HG02840 (cell line): Measurements from ENCODE around the gene PRR7.
"Not testable (repeated sequence)": the region's sequence is repeated elsewhere in the genome, so short reads cannot be mapped to it uniquely, and the experiment has no call there.

ENCODE experiments used
- ATAC-seq: cut with Tn5 transposase; IDR thresholded peaks from one replicate; pipeline ENCODE4 v1.9.1; 2021; ENCODE audit warnings: mild to moderate bottlenecking, moderate library complexity, moderate number of reproducible peaks; ENCODE audit not compliant: unreplicated experiment, low FRiP score

The PRR7 gene

DNA sequence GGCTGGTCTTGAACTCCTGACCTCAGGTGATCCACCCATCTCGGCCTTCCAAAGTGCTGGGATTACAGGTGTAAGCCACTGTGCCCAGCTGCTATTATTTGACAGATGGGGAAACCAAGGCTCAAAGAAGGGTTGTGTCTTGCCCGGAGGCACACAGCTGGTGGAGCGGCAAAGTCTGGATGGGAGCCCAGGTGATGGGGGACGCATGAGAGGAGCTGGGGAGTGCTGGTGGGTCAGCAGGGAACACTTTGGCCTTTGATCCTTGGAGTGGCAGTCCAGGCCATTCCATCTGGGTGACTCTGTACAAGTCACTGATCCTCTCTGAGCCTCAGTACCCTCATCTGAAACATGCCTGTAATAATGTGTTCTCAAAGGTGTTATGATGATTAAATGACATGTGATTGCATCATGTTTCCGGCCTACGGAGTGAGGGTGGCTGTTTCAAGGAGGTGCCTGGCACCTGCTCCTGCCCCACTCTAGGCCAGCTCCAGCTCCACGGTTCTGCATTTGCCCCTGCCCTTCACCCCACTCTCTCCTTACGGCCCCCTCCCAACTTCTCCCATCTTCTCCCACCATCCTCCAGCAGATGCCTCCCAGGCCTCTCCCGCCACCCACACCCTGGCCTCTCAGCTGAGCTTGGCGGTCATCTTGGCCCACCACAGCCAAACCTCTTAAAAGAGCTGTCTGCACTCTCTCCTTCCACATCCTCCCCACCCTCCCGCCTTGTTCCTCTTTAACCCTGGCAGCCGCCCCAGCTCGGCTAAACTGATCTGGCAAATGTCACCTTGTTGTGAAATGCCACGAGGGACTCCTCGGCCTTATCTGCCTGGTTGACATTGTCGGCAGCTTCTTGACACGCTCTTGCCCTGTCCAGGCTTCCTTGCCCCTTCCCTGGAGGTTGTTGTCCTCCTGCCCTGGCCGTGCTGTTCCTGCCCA lies 32.4 kb downstream of the PRR7 start:
- no peak for ATAC-seq

GRCh38 chr5:177479774-177480173 lies 33.2 kb downstream of the PRR7 start:
- ATAC-seq = no peak

GRCh38 chr5:177482359-177482795 lies 35.8 kb downstream of the PRR7 start:
- ATAC-seq = no peak

GRCh38 chr5:177483042-177483441 lies 36.4 kb downstream of the PRR7 start:
- no peak for ATAC-seq

DNA sequence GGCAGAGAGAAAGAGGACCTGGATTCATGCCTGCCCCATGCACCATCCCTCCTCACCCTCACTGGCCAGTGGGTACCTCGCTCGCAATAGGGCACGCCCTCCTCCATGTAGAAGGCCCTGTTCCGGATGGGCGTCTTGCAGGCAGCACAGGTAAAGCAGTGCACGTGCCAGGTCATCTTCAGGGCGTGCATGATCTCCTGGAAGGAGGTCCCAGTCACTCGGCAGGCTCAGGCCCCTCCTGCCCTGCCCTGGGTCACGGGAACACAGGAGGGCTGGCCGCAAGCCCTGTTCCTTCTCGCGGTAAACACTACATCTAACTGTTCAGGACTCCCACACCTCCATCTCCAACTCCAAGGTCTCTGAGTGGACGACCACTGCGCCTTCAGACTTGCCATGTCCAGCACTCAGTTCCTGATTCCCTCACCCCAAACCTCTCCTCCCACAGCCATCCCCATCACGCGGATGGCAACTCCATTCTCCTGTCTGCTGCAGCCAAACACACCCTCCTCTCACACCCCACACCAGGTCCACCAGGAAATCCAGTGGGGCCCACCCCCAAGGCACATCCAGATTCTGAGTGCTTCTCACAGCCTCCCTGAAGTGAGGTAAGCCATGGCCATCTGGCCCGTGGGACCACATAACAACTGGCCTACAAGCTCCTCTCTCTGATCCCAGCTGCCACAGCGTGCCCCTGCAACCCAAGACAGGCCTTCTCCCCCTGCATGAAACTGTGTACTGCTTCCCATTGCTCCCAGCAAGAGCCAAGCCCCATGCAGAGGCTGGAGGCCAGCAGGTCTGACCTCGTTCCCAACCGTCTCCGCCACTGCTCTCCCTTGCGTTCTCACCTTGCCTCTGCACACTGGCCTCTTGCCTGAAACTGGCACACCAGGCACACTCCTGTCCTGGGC lies 37.6 kb downstream of the PRR7 start:
- ATAC-seq = no peak

- no peak for ATAC-seq
Observed at GRCh38 chr5:177484902-177485549, 38.4 kb downstream of the PRR7 start.

DNA sequence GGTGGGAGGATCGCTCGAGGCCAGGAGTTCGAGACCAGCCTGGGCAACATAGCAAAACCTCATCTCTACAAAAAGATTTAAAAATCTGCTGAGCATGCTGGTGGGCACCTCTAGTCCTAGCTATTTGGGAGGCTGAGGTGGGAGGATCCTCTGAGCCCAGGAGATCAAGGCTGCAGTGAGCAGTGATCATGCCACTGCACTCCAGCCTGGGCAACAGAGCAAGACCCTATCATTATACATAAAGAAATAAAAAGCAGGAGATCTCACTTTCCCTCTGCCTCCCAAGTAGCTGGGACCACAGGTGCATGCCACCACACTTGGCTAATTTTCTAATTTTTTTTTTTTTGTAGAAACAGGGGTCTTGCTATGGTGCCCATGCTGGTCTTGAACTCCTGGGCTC lies 39.1 kb downstream of the PRR7 start:
- ATAC-seq = not testable (repeated sequence)

GRCh38 chr5:177486256-177486655 lies 39.6 kb downstream of the PRR7 start:
- no peak for ATAC-seq

- no peak for ATAC-seq
Observed at GRCh38 chr5:177487144-177487543, 40.5 kb downstream of the PRR7 start.

DNA sequence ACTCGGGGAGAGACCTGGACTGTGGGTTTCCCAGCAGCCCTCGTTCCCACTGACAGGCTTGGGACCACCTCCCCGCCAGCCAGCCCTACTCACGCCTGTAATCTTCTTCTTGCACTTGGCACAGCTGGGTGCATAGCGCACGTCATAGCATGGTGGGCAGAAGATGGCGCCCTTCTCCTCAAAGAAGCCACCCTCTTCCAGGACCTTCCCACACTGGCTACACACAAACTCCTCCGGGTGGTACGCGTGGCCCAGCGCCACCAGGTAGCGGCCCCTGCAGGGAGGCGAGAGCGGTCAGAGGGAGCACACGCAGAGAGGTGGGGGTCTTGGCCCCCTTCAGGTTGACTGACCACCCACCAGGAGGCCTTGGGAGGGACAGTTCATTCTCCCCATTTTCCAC lies 41.4 kb downstream of the PRR7 start:
- no peak for ATAC-seq

DNA sequence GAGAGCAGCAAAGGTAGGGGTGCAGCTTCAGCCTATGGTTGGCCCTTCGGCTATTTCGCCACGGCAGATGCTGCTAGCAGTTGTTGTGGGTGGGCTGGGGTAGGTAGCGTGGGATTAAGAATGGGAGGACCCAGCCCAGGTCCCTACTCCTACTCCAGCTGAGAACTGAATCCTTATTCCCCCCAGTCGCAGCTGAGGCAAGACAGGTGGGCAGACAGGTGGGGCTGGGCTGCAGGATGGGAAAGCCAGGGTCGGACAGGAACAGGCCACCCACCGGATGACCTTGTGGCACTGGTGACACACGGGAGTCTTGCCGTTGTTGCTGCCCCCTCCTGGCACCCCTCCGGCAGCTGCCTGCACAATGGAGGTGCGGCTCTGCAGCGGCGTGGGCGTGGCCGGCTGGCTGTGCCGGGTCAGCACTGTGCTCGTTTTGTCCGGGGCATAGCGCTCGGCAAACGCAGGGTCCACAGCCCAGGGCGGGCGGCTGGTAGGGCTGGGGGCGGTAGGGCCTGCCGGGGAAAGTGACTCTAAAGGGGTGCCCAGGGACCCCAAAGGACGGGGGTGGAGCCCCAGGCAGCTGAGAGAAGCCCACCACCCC lies 42.6 kb downstream of the PRR7 start:
- no peak for ATAC-seq

DNA sequence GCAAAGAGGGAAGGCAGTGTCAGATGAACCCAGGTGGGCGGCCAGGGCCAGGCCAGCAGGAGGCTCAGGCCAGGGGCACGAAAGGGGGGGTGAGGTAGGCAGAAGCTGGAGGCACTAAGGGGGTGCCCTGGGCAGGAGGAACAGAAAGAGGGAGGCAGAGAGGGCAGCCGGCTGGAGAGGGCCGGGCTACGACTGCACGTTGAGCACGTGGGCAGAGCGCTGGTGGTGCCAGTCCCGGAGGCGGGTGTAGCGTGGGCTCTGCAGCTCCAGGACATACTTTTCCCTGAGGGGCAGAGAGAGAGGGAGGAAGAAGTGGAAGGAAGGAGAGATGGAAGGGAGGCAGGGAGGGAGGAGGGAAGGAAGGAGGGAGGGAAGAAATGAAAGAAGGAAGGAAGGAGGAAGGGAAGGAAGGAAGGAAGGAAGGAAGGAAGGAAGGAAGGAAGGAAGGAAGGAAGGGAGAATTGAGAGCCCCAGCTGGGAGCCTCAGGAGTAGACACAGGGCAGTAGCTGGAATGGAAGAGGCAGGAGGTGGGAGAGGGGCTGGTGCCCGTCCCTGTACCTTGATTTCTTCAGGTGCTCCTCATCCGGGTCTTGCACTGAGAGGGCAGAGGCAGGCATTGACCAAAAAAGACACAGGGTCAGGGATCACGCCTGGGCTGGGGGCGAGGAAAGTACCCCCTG lies 43.8 kb downstream of the PRR7 start:
- ATAC-seq = no peak

DNA sequence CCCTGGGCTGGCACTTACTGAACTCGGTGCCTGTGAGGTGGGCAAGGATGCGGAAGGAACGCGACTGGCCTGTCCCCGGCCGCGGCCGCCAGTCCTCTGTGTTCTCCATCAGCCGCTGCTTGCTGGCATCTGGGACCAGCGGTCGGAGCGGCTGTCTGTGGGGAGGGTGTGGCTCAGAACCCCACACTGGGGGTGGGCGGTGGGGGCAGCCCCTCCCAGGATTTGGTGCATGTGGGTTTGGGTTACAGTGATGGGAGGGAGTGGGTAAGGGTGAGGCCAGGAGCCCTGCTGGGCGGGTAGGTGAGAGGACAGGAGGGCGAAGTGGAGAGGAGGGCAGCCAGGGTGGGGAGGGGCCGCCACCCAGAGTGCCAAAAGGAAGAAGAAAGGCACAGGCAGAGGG lies 44.4 kb downstream of the PRR7 start:
- ATAC-seq = no peak

- no peak for ATAC-seq
Observed at GRCh38 chr5:177491429-177491945, 44.9 kb downstream of the PRR7 start.

GRCh38 chr5:177491983-177492746 lies 45.6 kb downstream of the PRR7 start:
- ATAC-seq = no peak

DNA sequence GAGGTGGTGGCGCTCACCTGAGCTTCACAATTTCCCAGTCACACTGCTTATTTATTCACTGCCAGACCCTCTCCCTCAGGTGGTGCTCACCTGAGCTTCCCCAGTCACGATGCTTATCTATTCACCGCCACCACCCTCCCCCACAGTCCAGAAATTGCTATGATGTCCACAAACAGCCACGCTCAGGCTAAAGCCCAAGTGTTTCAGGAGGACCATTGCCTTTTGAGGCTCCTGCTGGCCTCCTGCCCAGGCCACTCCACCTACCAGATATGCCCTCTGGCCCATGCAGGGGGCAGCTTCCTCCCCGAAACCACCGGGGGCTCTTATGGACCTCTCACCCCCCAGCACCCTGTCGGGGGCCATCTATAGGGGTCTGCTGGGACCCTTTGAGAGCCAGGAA lies 46.2 kb downstream of the PRR7 start:
- no peak for ATAC-seq

- ATAC-seq = no peak
Observed at GRCh38 chr5:177493795-177494345, 47.3 kb downstream of the PRR7 start.

GRCh38 chr5:177494346-177495195 lies 48.0 kb downstream of the PRR7 start:
- ATAC-seq = no peak
